ENCODE measurements around the gene MRTFA. TPM values are rescaled to one million over a fixed set of nuclear protein-coding genes. Genes with fewer than 3 reads are reported as not detected.

Gene MRTFA
- total and polyA plus RNA-seq, 4 donors: 7.5 to 22.0 (median 9.6) TPM

DNA sequence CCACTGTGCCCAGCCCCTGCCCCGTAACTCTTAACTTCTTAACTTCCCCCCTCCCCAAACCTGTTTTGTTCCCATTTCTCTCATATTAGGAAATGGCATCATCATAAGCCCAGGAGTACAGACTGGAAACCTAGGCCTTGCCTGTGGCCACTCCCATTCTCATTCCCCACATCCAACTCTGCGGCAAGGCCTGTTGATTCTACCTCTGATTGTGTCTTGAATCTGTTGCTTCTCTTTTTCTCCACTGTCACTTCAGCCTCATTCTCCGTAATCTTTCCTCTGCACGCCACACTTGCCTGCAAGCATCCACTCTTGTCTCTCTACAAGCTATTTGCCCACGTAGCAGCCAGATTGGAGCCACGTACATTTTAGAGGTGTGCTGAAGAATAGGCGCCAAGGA lies 240.9 kb downstream of the MRTFA start:
- Histone ChIP-seq H3K9ac (ENCODE audit: low read depth in 1 of 2, low read length in 2 of 2) (no peak overlapping the region), H3K4me3 (ENCODE audit: low read depth in 1 of 3, low read length in 3 of 3) (no peak overlapping the region), H3K9me3 (ENCODE audit: control insufficient read depth in 4 of 4, low read length in 3 of 4) (no peaks in the 10 kb centered on the region), H3K36me3 (ENCODE audit: control insufficient read depth in 4 of 4, insufficient read depth in 3 of 4, low read depth in 1 of 4, low read length in 3 of 4) (peaks cover 0 to 3% (median under 1%) of the 10 kb centered on the region in 4 donors), H3K4me1 (ENCODE audit: control insufficient read depth in 4 of 4, insufficient read depth in 4 of 4, low read length in 3 of 4) (no peaks in the 10 kb centered on the region), H3K27ac (ENCODE audit: low read depth in 1 of 2, low read length in 2 of 2) (no peak overlapping the region), H3K27me3 (ENCODE audit: control insufficient read depth in 4 of 4, insufficient read depth in 4 of 4, low read length in 3 of 4) (no peaks in the 10 kb centered on the region)
- WGBS: 97% methylated on average over 7 of the region's 7 CpGs
- no peak for TF ChIP-seq GABPA (IDR thresholded peaks at IDR 0.05 in 1 of 2, conservative IDR thresholded peaks at IDR 0.05 in 1 of 2)
- TF ChIP-seq, protein P1, sequence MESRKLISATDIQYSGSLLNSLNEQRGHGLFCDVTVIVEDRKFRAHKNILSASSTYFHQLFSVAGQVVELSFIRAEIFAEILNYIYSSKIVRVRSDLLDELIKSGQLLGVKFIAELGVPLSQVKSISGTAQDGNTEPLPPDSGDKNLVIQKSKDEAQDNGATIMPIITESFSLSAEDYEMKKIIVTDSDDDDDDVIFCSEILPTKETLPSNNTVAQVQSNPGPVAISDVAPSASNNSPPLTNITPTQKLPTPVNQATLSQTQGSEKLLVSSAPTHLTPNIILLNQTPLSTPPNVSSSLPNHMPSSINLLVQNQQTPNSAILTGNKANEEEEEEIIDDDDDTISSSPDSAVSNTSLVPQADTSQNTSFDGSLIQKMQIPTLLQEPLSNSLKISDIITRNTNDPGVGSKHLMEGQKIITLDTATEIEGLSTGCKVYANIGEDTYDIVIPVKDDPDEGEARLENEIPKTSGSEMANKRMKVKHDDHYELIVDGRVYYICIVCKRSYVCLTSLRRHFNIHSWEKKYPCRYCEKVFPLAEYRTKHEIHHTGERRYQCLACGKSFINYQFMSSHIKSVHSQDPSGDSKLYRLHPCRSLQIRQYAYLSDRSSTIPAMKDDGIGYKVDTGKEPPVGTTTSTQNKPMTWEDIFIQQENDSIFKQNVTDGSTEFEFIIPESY (IDR thresholded peaks at IDR 0.05): no peak
- no peak for TF ChIP-seq FOXA2 (IDR thresholded peaks at IDR 0.05)
- no peak for TF ChIP-seq FOXA1 (IDR thresholded peaks at IDR 0.05)
- no peak for TF ChIP-seq RXRA (IDR thresholded peaks at IDR 0.05)
- TF ChIP-seq JUND (IDR thresholded peaks at IDR 0.05): no peak
- TF ChIP-seq YY1 (IDR thresholded peaks at IDR 0.05): no peak
- no peak for TF ChIP-seq NR2F2 (IDR thresholded peaks at IDR 0.05)
- TF ChIP-seq REST (IDR thresholded peaks at IDR 0.05): no peak
- TF ChIP-seq, protein P2, sequence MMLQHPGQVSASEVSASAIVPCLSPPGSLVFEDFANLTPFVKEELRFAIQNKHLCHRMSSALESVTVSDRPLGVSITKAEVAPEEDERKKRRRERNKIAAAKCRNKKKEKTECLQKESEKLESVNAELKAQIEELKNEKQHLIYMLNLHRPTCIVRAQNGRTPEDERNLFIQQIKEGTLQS (IDR thresholded peaks at IDR 0.05): no peak
- no peak for TF ChIP-seq MAX (IDR thresholded peaks at IDR 0.05)
- no peak for TF ChIP-seq SP1 (IDR thresholded peaks at IDR 0.05)
- TF ChIP-seq TAF1 (conservative IDR thresholded peaks at IDR 0.05): no peak
- no peak for DNase-seq (ENCODE audit: low spot score)

GRCh38 chr22:40394607-40395006 lies 241.9 kb downstream of the MRTFA start:
- H3K27me3 ChIP-seq (ENCODE audit: control insufficient read depth in 4 of 4, insufficient read depth in 4 of 4, low read length in 3 of 4): no peaks in the 10 kb centered on the region
- TF ChIP-seq, protein P3, sequence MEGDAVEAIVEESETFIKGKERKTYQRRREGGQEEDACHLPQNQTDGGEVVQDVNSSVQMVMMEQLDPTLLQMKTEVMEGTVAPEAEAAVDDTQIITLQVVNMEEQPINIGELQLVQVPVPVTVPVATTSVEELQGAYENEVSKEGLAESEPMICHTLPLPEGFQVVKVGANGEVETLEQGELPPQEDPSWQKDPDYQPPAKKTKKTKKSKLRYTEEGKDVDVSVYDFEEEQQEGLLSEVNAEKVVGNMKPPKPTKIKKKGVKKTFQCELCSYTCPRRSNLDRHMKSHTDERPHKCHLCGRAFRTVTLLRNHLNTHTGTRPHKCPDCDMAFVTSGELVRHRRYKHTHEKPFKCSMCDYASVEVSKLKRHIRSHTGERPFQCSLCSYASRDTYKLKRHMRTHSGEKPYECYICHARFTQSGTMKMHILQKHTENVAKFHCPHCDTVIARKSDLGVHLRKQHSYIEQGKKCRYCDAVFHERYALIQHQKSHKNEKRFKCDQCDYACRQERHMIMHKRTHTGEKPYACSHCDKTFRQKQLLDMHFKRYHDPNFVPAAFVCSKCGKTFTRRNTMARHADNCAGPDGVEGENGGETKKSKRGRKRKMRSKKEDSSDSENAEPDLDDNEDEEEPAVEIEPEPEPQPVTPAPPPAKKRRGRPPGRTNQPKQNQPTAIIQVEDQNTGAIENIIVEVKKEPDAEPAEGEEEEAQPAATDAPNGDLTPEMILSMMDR (IDR thresholded peaks at IDR 0.05; ENCODE audit: low read depth, low read length, missing input control): no peak
- TF ChIP-seq EGR1 (IDR thresholded peaks at IDR 0.05; ENCODE audit: low read depth in 2 of 2) (no peak), FOXA2 (IDR thresholded peaks at IDR 0.05) (no peak), RXRA (IDR thresholded peaks at IDR 0.05) (no peak), MAX (IDR thresholded peaks at IDR 0.05) (no peak), FOXA1 (IDR thresholded peaks at IDR 0.05) (no peak), GABPA (IDR thresholded peaks at IDR 0.05 in 1 of 2, conservative IDR thresholded peaks at IDR 0.05 in 1 of 2) (no peak), REST (IDR thresholded peaks at IDR 0.05) (no peak), TAF1 (conservative IDR thresholded peaks at IDR 0.05) (no peak), HNF4A (conservative IDR thresholded peaks at IDR 0.05) (no peak), YY1 (IDR thresholded peaks at IDR 0.05) (no peak), RAD21 (IDR thresholded peaks at IDR 0.05) (no peak)
- TF ChIP-seq, protein P1 (IDR thresholded peaks at IDR 0.05): no peak
- TF ChIP-seq, protein P2 (IDR thresholded peaks at IDR 0.05): no peak

More at GRCh38 chr22:40394607-40395006, 241.9 kb downstream of the MRTFA start:
- no peak for DNase-seq (ENCODE audit: low spot score)
- no peak overlapping the region for H3K4me3 ChIP-seq (ENCODE audit: low read depth in 1 of 3, low read length in 3 of 3)
- no peaks in the 10 kb centered on the region for H3K4me1 ChIP-seq (ENCODE audit: control insufficient read depth in 4 of 4, insufficient read depth in 4 of 4, low read length in 3 of 4)
- 86% methylated on average over 3 of the region's 3 CpGs for WGBS
- no peak overlapping the region for H3K27ac ChIP-seq (ENCODE audit: low read depth in 1 of 2, low read length in 2 of 2)
- no peak overlapping the region for H3K9ac ChIP-seq (ENCODE audit: low read depth in 1 of 2, low read length in 2 of 2)
- no peaks in the 10 kb centered on the region for H3K9me3 ChIP-seq (ENCODE audit: control insufficient read depth in 4 of 4, low read length in 3 of 4)
- H3K36me3 ChIP-seq (ENCODE audit: control insufficient read depth in 4 of 4, insufficient read depth in 3 of 4, low read depth in 1 of 4, low read length in 3 of 4): peaks cover 0 to 3% (median 0%) of the 10 kb centered on the region in 4 donors
